H7 (cell line): ENCODE results near the gene HNRNPA3. TPM values are rescaled to one million over a fixed set of nuclear protein-coding genes. Genes with fewer than 3 reads are reported as not detected.
"Not testable (repeated sequence)": the region's sequence is repeated elsewhere in the genome, so short reads cannot be mapped to it uniquely, and the experiment has no call there.

ENCODE experiments used
- DNase-seq: peaks from one replicate; pipeline ENCODE4 v3.0.0; 2012
- H3K27me3 ChIP-seq: 2 replicates; pipeline ENCODE4 v1.6.0; 2011; ENCODE audit warnings: mild to moderate bottlenecking, low read length; ENCODE audit not compliant: control insufficient read depth, insufficient read depth
- H3K36me3 ChIP-seq: replicated peaks from 2 replicates; pipeline ENCODE4 v1.5.1; 2011; ENCODE audit warnings: low read length; ENCODE audit not compliant: control insufficient read depth, insufficient read depth
- H3K4me3 ChIP-seq: 2 replicates; pipeline ENCODE4 v1.5.1; 2011; ENCODE audit warnings: low read depth, mild to moderate bottlenecking, control low read depth, low read length, moderate library complexity; ENCODE audit not compliant: insufficient read depth
- total RNA-seq: library from RNA; depleted of rRNA; stranded (reverse); fragments of >200 nt; shearing (Covaris generic); gene quantifications from 2 replicates; pipeline ENCODE4 v1.2.3, GENCODE V29; 2014

HNRNPA3 gene
- total RNA-seq, 1 experiment from 2014 or later: 55.4 TPM

DNA sequence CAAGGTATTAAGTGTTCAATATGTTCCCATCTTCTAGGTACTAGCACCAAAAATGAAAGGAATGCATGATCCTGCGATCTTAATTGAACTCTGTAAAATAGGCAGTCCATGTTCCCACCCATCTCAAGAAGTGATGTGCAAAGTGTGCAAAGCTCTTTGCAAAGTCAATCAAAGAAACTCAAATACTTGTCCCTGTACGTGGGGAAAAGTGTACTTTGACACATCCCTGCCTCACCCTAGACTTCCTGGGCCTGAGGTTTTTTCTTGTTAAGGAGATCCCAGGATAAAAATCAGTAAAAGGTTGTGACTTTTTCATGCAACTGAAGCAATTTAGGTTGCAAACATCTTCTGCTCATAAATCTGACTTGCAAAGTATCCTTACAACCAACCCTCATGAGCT lies 25.3 kb downstream of the HNRNPA3 start:
- no peaks in the 10 kb centered on the region for H3K27me3 ChIP-seq
- no peak overlapping the region for H3K4me3 ChIP-seq
- no peak for DNase-seq
- H3K36me3 ChIP-seq: peaks cover 9% of the 10 kb centered on the region

DNA sequence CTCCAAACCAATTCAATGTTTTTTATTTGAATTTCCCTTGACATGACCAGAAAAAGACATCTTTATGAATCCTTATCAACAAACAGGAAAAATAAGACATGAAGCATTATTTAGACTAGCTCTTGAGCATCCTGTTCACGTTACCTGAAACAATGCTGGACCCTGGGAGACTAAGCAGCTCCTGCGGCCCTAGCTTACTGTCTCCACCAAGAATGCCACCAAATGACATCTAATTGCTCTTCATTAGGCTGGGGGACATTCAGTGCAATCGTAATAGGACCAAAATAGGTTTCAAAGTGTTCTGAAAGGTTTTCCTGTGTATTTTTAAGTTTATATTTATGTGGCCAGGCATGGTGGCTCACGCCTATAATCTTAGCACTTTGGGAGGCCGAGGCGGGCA lies 26.5 kb downstream of the HNRNPA3 start:
- Histone ChIP-seq H3K27me3 (no peaks in the 10 kb centered on the region), H3K4me3 (no peak overlapping the region), H3K36me3 (no peaks in the 10 kb centered on the region)
- no peak for DNase-seq

DNA sequence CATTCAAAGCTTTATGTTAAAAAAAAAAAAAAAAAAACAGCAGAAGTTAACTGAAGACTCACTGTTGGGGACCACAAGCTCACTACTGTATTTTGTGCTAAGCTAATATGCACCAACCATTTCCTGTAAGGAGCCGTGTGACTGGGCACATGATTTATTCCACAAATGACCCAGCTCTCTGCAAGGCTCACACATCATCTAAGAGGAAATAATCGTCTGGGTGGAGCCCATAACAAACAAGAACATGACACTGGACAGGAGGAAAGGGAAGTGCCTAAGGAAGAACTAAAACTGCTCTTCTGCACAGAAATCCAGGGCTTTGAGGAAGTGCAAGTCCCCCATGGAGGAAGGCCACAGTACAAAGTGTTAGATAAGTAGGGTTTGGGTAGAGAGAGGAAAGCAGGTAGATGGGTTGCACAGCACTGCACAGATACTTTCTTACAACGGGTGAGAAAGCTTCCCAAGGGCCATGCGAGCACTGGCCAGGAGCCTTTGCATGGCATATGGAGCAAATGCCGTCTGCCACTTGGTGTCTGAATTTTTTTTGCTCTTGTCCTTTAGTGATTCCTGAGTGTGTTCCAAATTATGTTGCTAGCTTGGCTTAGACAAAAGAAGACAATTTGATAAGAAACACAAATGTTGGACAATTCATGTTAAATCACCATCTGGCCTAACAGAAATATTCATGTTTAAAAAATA lies 27.5 kb downstream of the HNRNPA3 start:
- H3K27me3 ChIP-seq: no peaks in the 10 kb centered on the region
- no peak overlapping the region for H3K4me3 ChIP-seq
- H3K36me3 ChIP-seq: no peaks in the 10 kb centered on the region
- DNase-seq: no peak

DNA sequence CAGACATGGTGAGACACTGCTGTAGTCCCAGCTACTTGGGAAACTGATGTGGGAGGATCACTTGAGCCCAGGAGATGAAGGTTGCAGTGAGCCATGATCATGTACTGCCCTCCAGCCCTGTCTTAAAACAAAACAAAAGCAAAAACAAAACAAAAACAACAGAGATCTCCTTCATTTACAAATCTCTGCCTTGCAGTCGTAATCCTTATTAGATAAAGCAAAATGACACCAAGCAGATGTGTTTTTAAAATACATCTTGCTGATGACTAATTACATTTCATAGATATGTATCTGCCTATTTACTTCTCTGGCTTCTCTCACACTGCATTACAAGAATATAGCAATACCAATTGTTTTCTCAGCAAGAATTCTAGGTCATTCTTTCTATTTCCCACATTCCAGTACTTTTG lies 29.1 kb downstream of the HNRNPA3 start:
- DNase-seq: no peak
- Histone ChIP-seq H3K36me3 (no peaks in the 10 kb centered on the region), H3K4me3 (no peak overlapping the region), H3K27me3 (no peaks in the 10 kb centered on the region)

DNA sequence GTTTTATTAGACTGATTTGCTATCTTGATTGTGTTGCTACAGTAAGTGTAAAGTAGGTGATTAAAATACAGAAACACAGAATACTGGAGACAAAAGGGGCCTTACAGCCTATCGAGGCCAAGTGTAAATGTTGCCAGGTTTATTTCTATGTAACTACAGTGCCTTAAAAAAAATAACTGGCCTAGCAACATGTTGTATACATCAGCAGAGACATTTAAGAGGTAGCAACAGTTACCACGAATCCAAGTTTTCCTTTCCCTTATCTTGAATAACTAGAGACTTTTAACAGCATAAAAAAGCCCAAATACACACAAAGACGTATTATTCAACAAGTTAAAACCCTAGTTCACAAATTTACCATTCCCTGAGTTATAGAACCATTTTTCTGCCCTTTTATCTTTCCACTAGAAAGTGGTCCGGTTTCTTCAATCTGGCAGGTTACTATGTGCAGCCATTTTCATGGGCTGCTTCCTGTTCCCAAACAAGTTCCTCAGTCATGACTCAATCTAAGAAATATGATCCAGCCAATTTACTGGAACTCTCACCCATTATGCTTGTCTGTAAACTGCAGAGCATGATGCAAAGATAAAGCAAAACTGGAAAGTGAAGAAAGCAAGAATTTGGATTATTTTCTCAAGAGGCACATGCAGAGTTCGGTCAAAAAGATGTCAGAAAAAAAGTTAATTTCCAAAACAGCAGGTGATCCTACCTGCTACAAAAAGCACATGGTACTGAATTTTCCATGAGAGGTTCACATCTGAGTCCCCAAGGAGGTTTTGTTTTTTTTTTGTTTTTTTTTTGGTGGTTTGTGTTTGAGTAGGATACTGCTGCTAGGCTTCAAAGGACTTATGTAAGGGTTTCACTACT lies 29.8 kb downstream of the HNRNPA3 start:
- DNase-seq: no peak
- no peaks in the 10 kb centered on the region for H3K36me3 ChIP-seq
- no peaks in the 10 kb centered on the region for H3K27me3 ChIP-seq
- no peak overlapping the region for H3K4me3 ChIP-seq

DNA sequence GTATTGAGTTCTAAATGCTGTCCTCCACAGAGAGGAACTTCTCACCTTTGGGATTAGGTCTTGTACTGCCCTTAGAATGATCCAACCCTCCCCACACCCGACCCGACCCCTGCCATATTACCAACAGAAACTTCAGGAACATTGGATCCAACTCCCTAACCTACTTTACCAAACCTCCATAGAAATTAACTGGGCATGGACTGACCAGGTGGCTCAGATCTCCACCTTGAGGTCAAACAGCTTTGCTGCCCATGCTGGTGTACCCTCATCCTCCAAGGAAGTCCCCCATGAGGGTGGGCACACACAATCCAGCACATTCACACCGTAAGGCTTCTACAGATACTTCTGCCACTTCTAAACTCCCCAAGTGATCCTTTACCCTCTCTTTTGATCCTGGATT lies 30.5 kb downstream of the HNRNPA3 start:
- H3K4me3 ChIP-seq: no peak overlapping the region
- H3K36me3 ChIP-seq: no peaks in the 10 kb centered on the region
- H3K27me3 ChIP-seq: no peaks in the 10 kb centered on the region
- DNase-seq: no peak

DNA sequence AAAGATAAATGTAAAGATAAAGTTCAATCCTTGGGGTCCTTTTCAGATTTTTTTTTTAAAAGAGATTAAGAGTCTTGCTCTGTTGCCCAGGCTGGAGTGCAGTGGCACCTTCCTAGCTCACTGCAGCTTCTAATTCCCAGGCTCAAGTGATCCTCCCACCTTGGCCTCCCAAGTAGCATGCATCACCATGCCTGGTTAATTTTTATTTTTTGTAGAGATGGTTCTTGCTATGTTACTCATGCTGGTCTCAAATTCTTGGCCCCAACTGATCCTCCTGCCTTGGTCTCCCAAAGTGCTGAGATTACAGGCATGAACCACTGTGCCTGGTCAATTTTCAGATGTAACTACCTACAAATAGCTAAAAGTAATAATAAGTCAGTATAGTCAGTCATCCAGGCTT lies 30.9 kb downstream of the HNRNPA3 start:
- H3K27me3 ChIP-seq: no peaks in the 10 kb centered on the region
- DNase-seq: no peak
- no peak overlapping the region for H3K4me3 ChIP-seq
- no peaks in the 10 kb centered on the region for H3K36me3 ChIP-seq

DNA sequence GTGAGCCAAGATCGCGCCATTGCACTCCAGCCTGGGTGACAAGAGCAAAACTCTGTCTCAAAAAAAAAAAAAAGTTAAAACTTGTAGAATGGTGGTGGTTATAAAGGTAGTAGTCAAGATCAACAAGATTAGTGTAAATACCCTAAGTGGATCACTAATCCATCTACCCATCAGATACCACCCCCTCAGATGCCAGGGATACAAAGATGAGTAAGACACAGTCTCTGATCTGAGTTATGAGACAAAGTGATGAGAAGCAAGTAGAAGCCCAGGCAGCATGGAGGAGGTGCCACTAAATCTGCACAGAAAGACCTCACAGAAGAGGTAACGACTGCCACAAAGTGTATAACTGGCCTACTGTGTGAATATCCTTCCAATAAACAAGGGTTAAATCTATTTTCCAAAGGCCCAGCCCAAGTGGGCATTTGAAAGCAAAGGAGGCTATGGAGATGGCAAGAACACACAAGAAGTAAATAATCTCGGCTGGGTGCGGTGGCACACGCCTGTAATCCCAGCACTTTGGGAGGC lies 31.7 kb downstream of the HNRNPA3 start:
- no peaks in the 10 kb centered on the region for H3K27me3 ChIP-seq
- H3K4me3 ChIP-seq: no peak overlapping the region
- no peak for DNase-seq
- H3K36me3 ChIP-seq: no peaks in the 10 kb centered on the region

DNA sequence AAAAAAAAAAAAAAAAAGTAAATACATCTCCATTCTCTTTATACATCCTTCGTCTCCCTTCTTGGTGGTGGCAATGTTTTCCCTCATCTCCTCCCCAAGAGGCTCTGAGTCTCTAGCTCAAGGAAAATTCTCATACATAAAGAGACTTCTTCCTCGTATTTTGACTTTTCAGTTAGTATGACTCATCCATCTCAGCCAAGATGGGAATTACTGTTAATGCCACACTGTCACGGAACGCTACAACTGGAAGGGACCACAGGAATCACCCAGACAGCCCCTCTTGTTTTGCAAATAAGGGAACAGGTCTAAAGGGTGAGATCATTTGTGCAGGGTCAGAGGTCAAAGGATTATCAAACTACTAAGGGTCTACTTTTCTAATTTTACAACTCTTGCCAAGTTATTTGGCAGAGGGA lies 32.4 kb downstream of the HNRNPA3 start:
- DNase-seq: peak; percentile 30
- no peak overlapping the region for H3K4me3 ChIP-seq
- H3K36me3 ChIP-seq: no peaks in the 10 kb centered on the region
- H3K27me3 ChIP-seq: no peaks in the 10 kb centered on the region

DNA sequence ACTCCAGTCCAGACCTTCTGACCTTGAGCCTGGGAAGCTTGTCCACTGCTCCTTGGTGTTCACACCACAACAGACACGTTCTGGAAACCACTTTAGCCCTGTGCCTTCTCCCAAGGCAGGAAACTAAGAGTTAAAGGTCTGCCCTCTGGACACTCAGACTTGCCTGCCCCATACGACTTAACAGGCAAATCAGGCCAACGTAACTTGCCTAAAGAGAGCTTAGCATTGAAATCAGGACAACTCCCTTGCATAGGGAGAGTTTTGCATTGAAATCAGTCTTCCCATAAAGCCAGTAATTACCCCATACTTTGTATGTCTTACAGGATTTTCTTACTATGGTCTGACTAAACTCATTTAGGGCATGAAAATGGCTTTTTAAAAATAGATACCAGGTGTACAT lies 33.4 kb downstream of the HNRNPA3 start:
- Histone ChIP-seq H3K27me3 (no peaks in the 10 kb centered on the region), H3K4me3 (no peak overlapping the region), H3K36me3 (no peaks in the 10 kb centered on the region)
- no peak for DNase-seq

DNA sequence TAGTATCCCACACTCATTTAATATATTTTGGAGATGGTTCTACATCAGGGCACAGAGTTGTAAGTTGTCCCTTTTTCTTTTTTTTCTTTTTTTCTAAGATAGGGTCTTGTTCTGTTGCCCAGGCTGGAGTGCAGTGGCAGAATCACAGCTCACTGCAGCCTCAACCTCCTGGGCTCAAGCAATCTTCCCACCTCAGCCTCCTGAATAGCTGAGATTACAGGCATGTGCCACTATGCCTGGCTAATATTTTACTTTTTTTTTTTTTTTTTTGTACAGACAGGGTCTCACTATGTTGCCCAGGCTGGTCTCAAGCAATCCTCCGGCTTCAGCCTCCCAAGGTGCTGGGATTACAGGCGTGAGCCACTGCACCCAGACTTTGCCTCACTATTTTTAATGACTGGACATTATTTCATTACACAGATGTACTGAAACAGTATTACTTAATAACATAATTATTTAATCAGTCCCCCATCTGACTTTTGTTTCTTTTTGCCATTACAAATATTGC lies 34.0 kb downstream of the HNRNPA3 start:
- not testable (repeated sequence) for H3K27me3 ChIP-seq, H3K36me3 ChIP-seq, DNase-seq, H3K4me3 ChIP-seq

DNA sequence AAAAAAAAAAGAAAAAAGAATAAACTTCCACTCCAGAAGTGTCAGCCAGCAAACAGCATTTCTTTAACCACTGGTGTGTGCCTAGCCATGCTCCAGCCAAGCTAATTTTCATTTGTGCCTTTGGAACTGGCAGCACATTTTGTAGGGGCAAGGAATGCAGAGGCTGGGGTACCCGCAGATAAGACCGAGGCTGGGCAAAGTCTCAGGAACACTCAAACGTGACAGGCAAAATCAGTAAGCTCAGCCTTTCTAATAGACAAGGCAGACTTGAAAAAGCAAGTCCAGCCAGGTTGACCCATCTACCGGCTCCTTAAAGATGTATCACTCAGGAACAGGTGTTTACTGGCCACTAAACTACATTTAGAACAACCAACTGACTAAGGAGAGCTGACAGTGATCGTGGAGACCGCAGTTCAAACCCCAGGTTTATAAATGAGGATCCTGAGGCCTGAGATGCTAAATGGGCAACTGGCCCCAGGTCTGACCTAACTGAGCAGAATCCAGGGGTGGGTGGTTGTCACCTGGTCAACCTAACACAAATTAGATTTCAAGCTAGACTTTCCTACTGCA lies 35.2 kb downstream of the HNRNPA3 start:
- Histone ChIP-seq H3K36me3 (no peaks in the 10 kb centered on the region), H3K27me3 (no peaks in the 10 kb centered on the region), H3K4me3 (no peak overlapping the region)
- DNase-seq: no peak

DNA sequence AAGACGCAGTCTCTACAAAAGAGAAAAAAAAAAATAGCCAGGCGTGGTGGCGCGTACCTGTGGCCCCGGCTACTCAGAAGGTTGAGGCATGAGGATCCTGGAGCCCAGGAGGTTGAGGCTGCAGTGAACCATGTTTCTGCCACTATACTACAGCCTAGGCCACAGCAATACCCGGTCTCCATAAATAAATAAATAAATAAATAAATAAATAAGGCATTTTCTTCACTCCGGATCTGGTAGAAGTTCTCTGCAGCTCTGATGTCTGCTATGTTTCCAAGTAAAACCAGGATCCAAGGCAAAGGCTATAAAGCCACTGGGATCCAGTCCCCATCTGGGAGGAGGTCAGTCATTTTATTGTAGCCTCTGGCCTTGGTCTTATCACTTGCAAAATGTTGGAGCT lies 36.4 kb downstream of the HNRNPA3 start:
- no peak for DNase-seq
- no peak overlapping the region for H3K4me3 ChIP-seq
- no peaks in the 10 kb centered on the region for H3K36me3 ChIP-seq
- H3K27me3 ChIP-seq: no peaks in the 10 kb centered on the region

DNA sequence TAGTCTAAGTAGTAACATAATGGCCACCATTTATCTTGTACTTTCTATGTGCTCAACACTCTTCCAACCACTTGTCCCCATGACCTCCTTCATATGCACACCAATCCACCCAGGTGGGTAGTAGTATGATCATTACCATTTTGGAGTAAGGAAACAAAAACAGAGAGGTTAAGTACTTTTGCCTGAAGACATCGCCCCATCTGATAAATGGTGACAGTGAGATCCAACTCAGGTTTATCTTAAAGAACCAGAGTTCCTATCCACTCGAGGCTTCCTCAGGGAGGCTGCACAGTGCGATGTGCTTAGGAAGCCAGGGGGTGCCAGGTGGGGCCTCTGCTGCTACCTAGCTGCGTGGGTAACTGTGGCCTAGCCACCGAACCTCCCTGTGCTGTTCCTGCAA lies 37.9 kb downstream of the HNRNPA3 start:
- no peaks in the 10 kb centered on the region for H3K36me3 ChIP-seq
- no peak for DNase-seq

DNA sequence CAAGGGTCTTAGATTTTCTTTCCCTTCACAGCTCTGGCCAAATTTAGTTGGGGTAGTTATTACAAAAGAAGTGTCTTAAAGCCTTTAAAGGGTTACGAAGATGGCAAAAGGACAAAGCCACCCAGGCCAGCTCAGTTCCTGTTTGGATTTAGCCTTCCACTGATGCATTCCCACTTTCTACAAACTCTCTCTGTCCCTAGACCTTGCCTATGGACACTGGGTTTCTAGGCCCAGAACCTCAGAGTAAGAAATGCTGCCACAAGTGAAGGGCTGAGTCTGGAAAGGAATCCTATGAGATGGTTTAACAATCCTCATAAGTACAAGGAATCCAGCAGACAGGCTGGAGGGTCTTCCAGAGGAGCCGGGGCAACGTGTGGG lies 38.6 kb downstream of the HNRNPA3 start:
- Histone ChIP-seq H3K4me3 (no peak overlapping the region), H3K36me3 (no peaks in the 10 kb centered on the region), H3K27me3 (no peaks in the 10 kb centered on the region)
- no peak for DNase-seq

More for the DNA sequence above, 37.9 kb downstream of the HNRNPA3 start:
- no peaks in the 10 kb centered on the region for H3K27me3 ChIP-seq
- H3K4me3 ChIP-seq: no peak overlapping the region
